HepG2 (cell line): ENCODE data around the gene NRL. TPM values are rescaled to one million over a fixed set of nuclear protein-coding genes. Genes with fewer than 3 reads are reported as not detected.

Source experiments
- ATM ChIP-seq: fragments of 450-650 bp; IDR thresholded peaks from 2 replicates; pipeline ENCODE4 v1.7.1; 2017; ENCODE audit warnings: mild to moderate bottlenecking, borderline replicate concordance
- CEBPB ChIP-seq: IDR thresholded peaks from 2 replicates; pipeline ENCODE4 v1.6.1; 2011; ENCODE audit warnings: low read depth, low read length, improper control_type of control experiment, borderline replicate concordance
- KDM4B ChIP-seq: sonication (generic); formaldehyde crosslinking; IDR thresholded peaks from 2 replicates; pipeline ENCODE4 v1.4.0; 2020; ENCODE audit warnings: missing genetic modification reagents
- MED8 ChIP-seq: sonication (generic); formaldehyde crosslinking; IDR thresholded peaks from 2 replicates; pipeline ENCODE4 v1.8.1; 2023; ENCODE audit warnings: mild to moderate bottlenecking, missing genetic modification reagents; ENCODE audit not compliant: insufficient replicate concordance
- MIXL1 ChIP-seq: IDR thresholded peaks from 2 replicates; pipeline ENCODE4 v1.6.1; 2016
- NR1H2 ChIP-seq: sonication (generic); formaldehyde crosslinking; IDR thresholded peaks from 2 replicates; pipeline ENCODE4 v1.8.1; 2022; ENCODE audit warnings: low read depth, missing genetic modification reagents, borderline replicate concordance
- NR3C1 ChIP-seq: sonication (generic); formaldehyde crosslinking; IDR thresholded peaks from 2 replicates; pipeline ENCODE4 v1.4.0; 2020; ENCODE audit warnings: missing genetic modification reagents
- PATZ1 ChIP-seq: sonication (generic); formaldehyde crosslinking; IDR thresholded peaks from 2 replicates; pipeline ENCODE4 v1.4.0; 2020; ENCODE audit warnings: missing genetic modification reagents
- PRMT3 ChIP-seq: sonication (generic); formaldehyde crosslinking; IDR thresholded peaks from 2 replicates; pipeline ENCODE4 v1.8.1; 2022; ENCODE audit warnings: low read depth, mild to moderate bottlenecking, moderate library complexity, missing genetic modification reagents, borderline replicate concordance
- PRPF4 ChIP-seq: fragments of 200-400 bp; formaldehyde crosslinking; IDR thresholded peaks from 2 replicates; pipeline ENCODE4 v1.6.1; 2016; ENCODE audit warnings: low read length, low read depth; ENCODE audit not compliant: poor library complexity, severe bottlenecking
- RARG ChIP-seq: sonication (generic); formaldehyde crosslinking; IDR thresholded peaks from 2 replicates; pipeline ENCODE4 v1.4.0; 2020; ENCODE audit warnings: low read depth, mild to moderate bottlenecking, missing genetic modification reagents
- SYNCRIP ChIP-seq: fragments of 200-400 bp; formaldehyde crosslinking; IDR thresholded peaks from 2 replicates; pipeline ENCODE4 v1.6.1; 2018; ENCODE audit warnings: mild to moderate bottlenecking, low read depth, low read length; ENCODE audit not compliant: insufficient read depth
- TEAD2 ChIP-seq: sonication (generic); formaldehyde crosslinking; IDR thresholded peaks from 2 replicates; pipeline ENCODE4 v1.9.0; 2021; ENCODE audit warnings: missing genetic modification reagents
- TEAD3 ChIP-seq: optimal IDR thresholded peaks from 2 replicates; pipeline ENCODE3; 2016; ENCODE audit warnings: borderline replicate concordance
- TOPORS ChIP-seq: sonication (generic); formaldehyde crosslinking; IDR thresholded peaks from 2 replicates; pipeline ENCODE4 v1.8.0; 2023; ENCODE audit warnings: mild to moderate bottlenecking, missing genetic modification reagents
- U2AF1 ChIP-seq: fragments of 200-400 bp; formaldehyde crosslinking; optimal IDR thresholded peaks from 2 replicates; pipeline ENCODE3; 2017; ENCODE audit warnings: mild to moderate bottlenecking, low read depth, low read length
- ZBTB25 ChIP-seq: IDR thresholded peaks from 2 replicates; pipeline ENCODE4 v1.6.1; 2018; ENCODE audit warnings: missing genetic modification reagents
- ZC3H13 ChIP-seq: sonication (generic); formaldehyde crosslinking; IDR thresholded peaks from 2 replicates; pipeline ENCODE4 v1.8.1; 2023; ENCODE audit warnings: mild to moderate bottlenecking, missing genetic modification reagents, moderate library complexity
- ZMYM3 ChIP-seq: sonication (generic); formaldehyde crosslinking; IDR thresholded peaks from 2 replicates; pipeline ENCODE4 v1.5.1; 2020; ENCODE audit warnings: mild to moderate bottlenecking, missing genetic modification reagents
- ZNF207 ChIP-seq: fragments of 450-650 bp; IDR thresholded peaks from 2 replicates; pipeline ENCODE4 v1.6.1; 2016; ENCODE audit warnings: antibody characterized with exemption, borderline replicate concordance
- ZNF800 ChIP-seq: sonication (generic); formaldehyde crosslinking; IDR thresholded peaks from 2 replicates; pipeline ENCODE4 v1.4.0; 2020; ENCODE audit warnings: missing genetic modification reagents
- polyA plus RNA-seq, 8 experiments: library from polyadenylated mRNA; depleted of rRNA in 3 of 8; stranded (reverse) in 7 of 8; unstranded in 1 of 8; fragments of >200 nt; fragmentation: Illumina TruSeq in 4 of 8; extraction: Trizol in 4 of 8; gene quantifications; 2 replicates each; pipeline versions ENCODE4 v1.2.1 to v1.2.3, GENCODE V29; 2011 to 2016; ENCODE audit warnings: low read depth in 4 of 8, missing spikeins in 1 of 8, mixed read lengths in 1 of 8; ENCODE audit not compliant: insufficient read depth in 1 of 8
- total RNA-seq, 5 experiments: library from RNA; depleted of rRNA; stranded (reverse); fragments of >200 nt; fragmentation: Illumina TruSeq; extraction: Trizol; gene quantifications; 2 replicates each; pipeline ENCODE4 v1.2.3, GENCODE V29; 2016; ENCODE audit warnings: low read depth in 1 of 5
- TF ChIP-seq, protein P1 (sequence below): sonication (generic); formaldehyde crosslinking; IDR thresholded peaks from 2 replicates; pipeline ENCODE4 v1.5.0; 2020; ENCODE audit warnings: missing genetic modification reagents
- TF ChIP-seq, protein P2 (sequence below): sonication (generic); formaldehyde crosslinking; IDR thresholded peaks from 2 replicates; pipeline ENCODE4 v1.4.0; 2020; ENCODE audit warnings: missing genetic modification reagents

NRL gene
- total and polyA plus RNA-seq, 2 of the 13 experiments (the other 11 are each of a cell fraction or from before 2014, with no cell fraction given), result 2.5 to 4.7 TPM

- TF ChIP-seq, protein P1, sequence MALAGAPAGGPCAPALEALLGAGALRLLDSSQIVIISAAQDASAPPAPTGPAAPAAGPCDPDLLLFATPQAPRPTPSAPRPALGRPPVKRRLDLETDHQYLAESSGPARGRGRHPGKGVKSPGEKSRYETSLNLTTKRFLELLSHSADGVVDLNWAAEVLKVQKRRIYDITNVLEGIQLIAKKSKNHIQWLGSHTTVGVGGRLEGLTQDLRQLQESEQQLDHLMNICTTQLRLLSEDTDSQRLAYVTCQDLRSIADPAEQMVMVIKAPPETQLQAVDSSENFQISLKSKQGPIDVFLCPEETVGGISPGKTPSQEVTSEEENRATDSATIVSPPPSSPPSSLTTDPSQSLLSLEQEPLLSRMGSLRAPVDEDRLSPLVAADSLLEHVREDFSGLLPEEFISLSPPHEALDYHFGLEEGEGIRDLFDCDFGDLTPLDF (CRISPR knock-in tag), result no peak
- peak; percentile 50; the same call in 1 of the 2 replicates for TF ChIP-seq MIXL1 (CRISPR knock-in tag)
- no peak for TF ChIP-seq TEAD3
- peak; percentile 46; the same call in 1 of the 2 replicates for TF ChIP-seq ZMYM3
- TF ChIP-seq, protein P2, sequence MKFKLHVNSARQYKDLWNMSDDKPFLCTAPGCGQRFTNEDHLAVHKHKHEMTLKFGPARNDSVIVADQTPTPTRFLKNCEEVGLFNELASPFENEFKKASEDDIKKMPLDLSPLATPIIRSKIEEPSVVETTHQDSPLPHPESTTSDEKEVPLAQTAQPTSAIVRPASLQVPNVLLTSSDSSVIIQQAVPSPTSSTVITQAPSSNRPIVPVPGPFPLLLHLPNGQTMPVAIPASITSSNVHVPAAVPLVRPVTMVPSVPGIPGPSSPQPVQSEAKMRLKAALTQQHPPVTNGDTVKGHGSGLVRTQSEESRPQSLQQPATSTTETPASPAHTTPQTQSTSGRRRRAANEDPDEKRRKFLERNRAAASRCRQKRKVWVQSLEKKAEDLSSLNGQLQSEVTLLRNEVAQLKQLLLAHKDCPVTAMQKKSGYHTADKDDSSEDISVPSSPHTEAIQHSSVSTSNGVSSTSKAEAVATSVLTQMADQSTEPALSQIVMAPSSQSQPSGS (CRISPR knock-in tag), result peak; percentile 49; the same call in 1 of the 2 replicates
- no peak for TF ChIP-seq CEBPB
- TF ChIP-seq ZNF207, result no peak
- peak; percentile 90 for TF ChIP-seq PATZ1 (CRISPR knock-in tag)
- no peak for TF ChIP-seq SYNCRIP
- TF ChIP-seq RARG, result no peak
- TF ChIP-seq MED8 (CRISPR knock-in tag), result no peak
- TF ChIP-seq NR1H2 (CRISPR knock-in tag), result no peak
- peak; percentile 44; the same call in 1 of the 2 replicates for TF ChIP-seq TOPORS (CRISPR knock-in tag)
- no peak for TF ChIP-seq ZBTB25
- peak; percentile 93 for TF ChIP-seq KDM4B (CRISPR knock-in tag)
- no peak for TF ChIP-seq ATM
- no peak for TF ChIP-seq NR3C1 (CRISPR knock-in tag)
- no peak for TF ChIP-seq PRPF4
- TF ChIP-seq PRMT3 (CRISPR knock-in tag), result no peak
- no peak for TF ChIP-seq TEAD2 (CRISPR knock-in tag)
- no peak for TF ChIP-seq ZC3H13 (CRISPR knock-in tag)
- no peak for TF ChIP-seq ZNF800 (CRISPR knock-in tag)
- TF ChIP-seq U2AF1, result no peak
Measured at GRCh38 chr14:24130717-24131548, 16.2 kb upstream of the NRL start (continued).
